ENCODE data around the gene PRKCA. TPM values are rescaled to one million over a fixed set of nuclear protein-coding genes. Genes with fewer than 3 reads are reported as not detected.
"Not testable (repeated sequence)": the region's sequence is repeated elsewhere in the genome, so short reads cannot be mapped to it uniquely, and the experiment has no call there.

PRKCA gene
- total RNA-seq, 1 donor from 2014 or later: 80.1 TPM

GRCh38 chr17:66711401-66711800, 409.0 kb downstream of the PRKCA start:
- H3K36me3 Mint-ChIP-seq (ENCODE audit: unreplicated experiment): peaks cover 10% of the 10 kb centered on the region
- TF ChIP-seq CTCF (IDR thresholded peaks at IDR 0.05): no peak
- H3K4me3 Mint-ChIP-seq (ENCODE audit: unreplicated experiment): no peak overlapping the region
- no peaks in the 10 kb centered on the region for H3K9me3 Mint-ChIP-seq (ENCODE audit: unreplicated experiment)
- no peaks in the 10 kb centered on the region for H3K27me3 Mint-ChIP-seq (ENCODE audit: unreplicated experiment)
- no peak for DNase-seq (ENCODE audit: extremely low spot score, unreplicated experiment)
- H3K27ac Mint-ChIP-seq (ENCODE audit: unreplicated experiment): no peak overlapping the region
- peaks cover 24% of the 10 kb centered on the region for H3K4me1 Mint-ChIP-seq (ENCODE audit: unreplicated experiment)

GRCh38 chr17:66711881-66712321, 409.5 kb downstream of the PRKCA start:
- Mint-ChIP-seq H3K4me1 (ENCODE audit: unreplicated experiment) (peaks cover 24% of the 10 kb centered on the region), H3K36me3 (ENCODE audit: unreplicated experiment) (peaks cover 10% of the 10 kb centered on the region), H3K9me3 (ENCODE audit: unreplicated experiment) (no peaks in the 10 kb centered on the region), H3K27me3 (ENCODE audit: unreplicated experiment) (no peaks in the 10 kb centered on the region), H3K4me3 (ENCODE audit: unreplicated experiment) (no peak overlapping the region), H3K27ac (ENCODE audit: unreplicated experiment) (no peak overlapping the region)
- DNase-seq (ENCODE audit: extremely low spot score, unreplicated experiment): no peak
- TF ChIP-seq CTCF (IDR thresholded peaks at IDR 0.05): no peak

- H3K4me3 Mint-ChIP-seq (ENCODE audit: unreplicated experiment): no peak overlapping the region
- peaks cover 10% of the 10 kb centered on the region for H3K36me3 Mint-ChIP-seq (ENCODE audit: unreplicated experiment)
- TF ChIP-seq CTCF (IDR thresholded peaks at IDR 0.05): no peak
- no peaks in the 10 kb centered on the region for H3K9me3 Mint-ChIP-seq (ENCODE audit: unreplicated experiment)
- DNase-seq (ENCODE audit: extremely low spot score, unreplicated experiment): no peak
- H3K27me3 Mint-ChIP-seq (ENCODE audit: unreplicated experiment): no peaks in the 10 kb centered on the region
- peaks cover 24% of the 10 kb centered on the region for H3K4me1 Mint-ChIP-seq (ENCODE audit: unreplicated experiment)
- H3K27ac Mint-ChIP-seq (ENCODE audit: unreplicated experiment): no peak overlapping the region
Observed at GRCh38 chr17:66712453-66712852, 410.0 kb downstream of the PRKCA start.

GRCh38 chr17:66713021-66713532, 410.7 kb downstream of the PRKCA start:
- H3K27me3 Mint-ChIP-seq (ENCODE audit: unreplicated experiment); H3K9me3 Mint-ChIP-seq (ENCODE audit: unreplicated experiment); DNase-seq (ENCODE audit: extremely low spot score, unreplicated experiment); H3K4me3 Mint-ChIP-seq (ENCODE audit: unreplicated experiment); H3K27ac Mint-ChIP-seq (ENCODE audit: unreplicated experiment): not testable (repeated sequence)
- peaks cover 25% of the 10 kb centered on the region for H3K4me1 Mint-ChIP-seq (ENCODE audit: unreplicated experiment)
- peaks cover 12% of the 10 kb centered on the region for H3K36me3 Mint-ChIP-seq (ENCODE audit: unreplicated experiment)

GRCh38 chr17:66713533-66714042, 411.2 kb downstream of the PRKCA start:
- Mint-ChIP-seq H3K27ac (ENCODE audit: unreplicated experiment) (no peak overlapping the region), H3K36me3 (ENCODE audit: unreplicated experiment) (peaks cover 14% of the 10 kb centered on the region), H3K4me3 (ENCODE audit: unreplicated experiment) (no peak overlapping the region), H3K4me1 (ENCODE audit: unreplicated experiment) (peaks cover 25% of the 10 kb centered on the region), H3K9me3 (ENCODE audit: unreplicated experiment) (no peaks in the 10 kb centered on the region), H3K27me3 (ENCODE audit: unreplicated experiment) (no peaks in the 10 kb centered on the region)
- TF ChIP-seq CTCF (IDR thresholded peaks at IDR 0.05): no peak
- DNase-seq (ENCODE audit: extremely low spot score, unreplicated experiment): no peak

All from osteocyte (in vitro differentiated cells).